Left colon (tissue), 2 donors: ENCODE results near the gene C5orf22. TPM values are rescaled to one million over a fixed set of nuclear protein-coding genes. Genes with fewer than 3 reads are reported as not detected.
"Not testable (repeated sequence)": the region's sequence is repeated elsewhere in the genome, so short reads cannot be mapped to it uniquely, and the experiment has no call there.

Source experiments
- ATAC-seq: fragments of 200-7000 bp; cut with Tn5 transposase; one replicate; pipeline ENCODE4 v1.9.1; 2020; ENCODE audit warnings: mild to moderate bottlenecking, moderate library complexity
- DNase-seq, 2 donors: peaks; one replicate each; pipeline ENCODE4 v3.0.0-alpha.2; 2020
- intact Hi-C, 2 donors: fragments of 100-400 bp; cut with DNase I in 1 of 2; cut with micrococcal nuclease in 1 of 2; formaldehyde crosslinking; loops; one replicate each; pipeline versions ENCODE4 v1.11.2 to v1.14.0; 2022; cut with DNase I, micrococcal nuclease
- total RNA-seq, 2 donors: library from RNA; stranded (reverse); fragmentation: NEBNext Ultra II Directional; extraction: Animal tissue kit (Norgen Biotek cat#: 25700); gene quantifications; one replicate each; pipeline ENCODE4 v1.2.1, GENCODE V29; 2021
- donor health status: DM: no; HTN: no; CAD: no.
- donor health status: DM: yes; HTN: yes; CAD: no.

C5orf22 gene
- total RNA-seq, 2 donors from 2014 or later = 26.5 to 28.9 TPM

GRCh38 chr5:31585895-31586270 is 53.8 kb downstream of the C5orf22 start:
- intact Hi-C loops = loop anchor here in 1 of 2 donors (10.0 kb wide), 1 partner anchor 489 kb away; no protein-coding TSS in a partner anchor
- ATAC-seq (no peak), DNase-seq (no peak)

GRCh38 chr5:31587546-31587945 is 55.4 kb downstream of the C5orf22 start:
- DNase-seq (no peak), ATAC-seq (no peak)
- intact Hi-C loops = loop anchor here in 1 of 2 donors (10.0 kb wide), 1 partner anchor 487 kb away; no protein-coding TSS in a partner anchor

- DNase-seq = no peak
- intact Hi-C loops = no loop called here
- ATAC-seq = no peak
Measured at GRCh38 chr5:31593665-31594064, 61.6 kb downstream of the C5orf22 start.

GRCh38 chr5:31596354-31596753 is 64.3 kb downstream of the C5orf22 start:
- DNase-seq = no peak
- intact Hi-C loops = no loop called here
- no peak for ATAC-seq

GRCh38 chr5:31598640-31599611 is 66.8 kb downstream of the C5orf22 start:
- no peak for ATAC-seq
- intact Hi-C loops = no loop called here

GRCh38 chr5:31602305-31602704 is 70.2 kb downstream of the C5orf22 start:
- intact Hi-C loops, DNase-seq, ATAC-seq: not testable (repeated sequence)

More at GRCh38 chr5:31598640-31599611, 66.8 kb downstream of the C5orf22 start:
- DNase-seq = no peak

GRCh38 chr5:31604240-31604639 is 72.1 kb downstream of the C5orf22 start:
- no peak for DNase-seq
- intact Hi-C loops = no loop called here
- ATAC-seq = no peak

- intact Hi-C loops = no loop called here
- DNase-seq = no peak
- ATAC-seq = no peak
Measured at GRCh38 chr5:31604644-31605043, 72.5 kb downstream of the C5orf22 start.

Other genes starting within 250 kb of the C5orf22 start
- 10 to 100 TPM; 46.5 to 50.9 TPM for gene DROSHA, start 208 bp upstream of the C5orf22 start, total RNA-seq
- 1 to 10 TPM; 1.6 to 2.3 TPM for gene PDZD2, start 106.8 kb downstream of the C5orf22 start, total RNA-seq